Aorta (tissue), 5 donors: ENCODE measurements around the gene PPP1R18. TPM values are rescaled to one million over a fixed set of nuclear protein-coding genes. Genes with fewer than 3 reads are reported as not detected.

Source experiments
- ATAC-seq: fragments of 200-7000 bp; cut with Tn5 transposase; one replicate; pipeline ENCODE4 v1.9.1; 2022; ENCODE audit warnings: moderate library complexity; ENCODE audit not compliant: low FRiP score
- DNase-seq, 2 donors: peaks; one replicate each; pipeline ENCODE4 v3.0.0-alpha.2; 2020
- H3K27ac ChIP-seq, 2 donors: one replicate each; pipeline ENCODE4 v1.5.1; 2013; ENCODE audit warnings: low read length in 2 of 2, mild to moderate bottlenecking in 2 of 2, moderate library complexity in 2 of 2, control low read depth in 1 of 2, inconsistent platforms in 1 of 2, low read depth in 1 of 2
- H3K27me3 ChIP-seq, 2 donors: one replicate each; pipeline ENCODE4 v1.6.1; 2013; ENCODE audit warnings: control low read depth in 1 of 2, low read length in 1 of 2, mild to moderate bottlenecking in 1 of 2, moderate library complexity in 1 of 2; ENCODE audit not compliant: insufficient read depth in 2 of 2, control insufficient read depth in 1 of 2
- H3K36me3 ChIP-seq, 2 donors: one replicate each; pipeline ENCODE4 v1.6.1; 2013; ENCODE audit warnings: control low read depth in 1 of 2, low read length in 1 of 2, mild to moderate bottlenecking in 1 of 2; ENCODE audit not compliant: insufficient read depth in 2 of 2, control insufficient read depth in 1 of 2
- H3K4me1 ChIP-seq, 2 donors: one replicate each; pipeline ENCODE4 v1.6.1; 2013; ENCODE audit warnings: low read length in 2 of 2, control low read depth in 1 of 2, mild to moderate bottlenecking in 1 of 2, moderate library complexity in 1 of 2; ENCODE audit not compliant: insufficient read depth in 2 of 2, control insufficient read depth in 1 of 2
- H3K4me3 ChIP-seq, 2 donors: one replicate each; pipeline ENCODE4 v1.5.1; 2013; ENCODE audit warnings: low read length in 2 of 2, control low read depth in 1 of 2, mild to moderate bottlenecking in 1 of 2
- H3K9me3 ChIP-seq: one replicate; pipeline ENCODE4 v1.6.1; 2013; ENCODE audit warnings: mild to moderate bottlenecking, low read length; ENCODE audit not compliant: control insufficient read depth
- WGBS, 2 donors: extraction: QIAGEN DNeasy Blood & Tissue Kit; methylation state at CpG; one replicate each; pipeline ENCODE4 v1.1.7; 2013; 5-methylcytosine and 5-hydroxymethylcytosine counted together
- intact Hi-C, 2 donors: fragments of 100-400 bp; cut with DNase I; formaldehyde crosslinking; loops; one replicate each; pipeline versions ENCODE4 v1.14.2 to v1.15.0; 2022
- polyA plus RNA-seq, 2 donors: library from polyadenylated mRNA; stranded (reverse); fragments of 200-250 nt; gene quantifications; one replicate each; pipeline ENCODE4 v1.2.3, GENCODE V29; 2013
- total RNA-seq, 2 donors: library from RNA; stranded (reverse); fragmentation: NEBNext Ultra II Directional; extraction: Animal tissue kit (Norgen Biotek cat#: 25700); gene quantifications; one replicate each; pipeline ENCODE4 v1.2.1, GENCODE V29; 2021
- donor health status: healthy with polysubstance abuse.
- donor health status: Bipolar disorder and iron deficiency.
- donor health status: DM: no; HTN: no; CAD: no.
- donor health status: DM: no; HTN: no; CAD: no.
- donor health status: DM: yes; HTN: yes; CAD: no.

The PPP1R18 gene
- total and polyA plus RNA-seq, 4 donors, result 68.5 to 134 (median 107) TPM

- peak overlapping the region; percentile 72 to 82 for H3K4me3 ChIP-seq
- H3K27ac ChIP-seq, result peak overlapping the region; percentile 24 to 94
- 0 to 1% methylated on average over 35 to 52 of the region's 52 CpGs for WGBS, 2 donors
- H3K9me3 ChIP-seq, result no peaks in the 10 kb centered on the region
- no peaks in the 10 kb centered on the region for H3K36me3 ChIP-seq
- peak; percentile 84 for ATAC-seq
- DNase-seq, result peak; percentile 98 to 99
- H3K4me1 ChIP-seq, result no peaks in the 10 kb centered on the region
- no peaks in the 10 kb centered on the region for H3K27me3 ChIP-seq
- intact Hi-C loops, result loop anchor here (1.0 to 2.0 kb wide), 3 partner anchors 30 to 70 kb away; partner anchors contain the start of genes MDC1 (in 1 of the 2), MRPS18B (in 1 of the 2), PPP1R10 (in 1 of the 2) and TUBB (in 1 of the 2)
These were observed 638 bp upstream of the PPP1R18 start for GRCh38 chr6:30686908-30687658.

DNA sequence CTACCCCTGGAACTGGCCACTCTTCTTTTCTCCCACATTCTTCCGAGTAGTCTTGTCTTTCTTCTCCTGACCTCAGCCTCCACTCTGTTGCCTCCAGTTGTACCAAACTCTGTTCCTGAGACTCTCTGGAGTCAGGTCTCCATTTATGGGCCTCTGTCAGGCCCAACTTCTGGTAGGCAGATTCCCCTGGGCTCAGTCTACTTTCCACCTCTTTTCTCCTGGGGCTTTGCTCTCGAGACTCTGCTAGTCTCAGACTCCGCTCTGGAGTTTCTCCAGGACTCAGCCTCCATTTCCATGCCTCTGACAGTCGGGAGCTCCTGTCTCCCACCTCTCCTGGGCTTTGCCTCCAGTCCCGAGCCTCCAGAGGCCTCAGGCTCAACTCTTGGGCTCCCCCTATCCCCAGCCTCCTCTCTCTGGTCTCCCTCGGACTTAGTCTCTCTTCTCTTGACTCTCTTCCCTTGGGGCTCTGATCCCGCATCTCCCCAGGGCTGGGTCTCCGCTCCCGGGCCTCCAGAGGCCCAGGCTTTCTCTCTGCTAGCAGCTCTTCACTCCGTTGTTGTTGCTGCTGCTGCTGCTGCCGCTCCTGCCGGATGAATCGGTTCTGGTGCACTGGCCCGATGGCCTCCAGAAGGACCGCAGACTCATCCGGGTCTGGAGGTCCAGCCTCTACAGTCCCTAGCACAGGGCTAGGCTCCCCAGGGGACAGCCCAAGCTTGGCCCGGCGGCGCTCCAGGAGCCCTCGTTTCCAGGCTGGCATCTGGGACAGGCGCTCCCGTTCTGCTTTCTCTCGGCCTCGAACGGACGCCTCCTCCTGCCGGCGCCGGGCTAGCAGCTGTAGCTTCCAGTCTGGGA, 1.1 kb downstream of the PPP1R18 start:
- Histone ChIP-seq H3K9me3 (no peaks in the 10 kb centered on the region), H3K4me1 (no peaks in the 10 kb centered on the region), H3K36me3 (no peaks in the 10 kb centered on the region), H3K27ac (peak overlapping the region; percentile 30 to 80), H3K4me3 (peak overlapping the region; percentile 31 to 82), H3K27me3 (no peaks in the 10 kb centered on the region)
- ATAC-seq, result no peak
- peak; percentile 66 to 78 for DNase-seq
- intact Hi-C loops, result loop anchor here (2.0 kb wide), 2 partner anchors 35 to 69 kb away; partner anchors contain the start of genes MRPS18B (in 1 of the 2), PPP1R10 (in 1 of the 2) and TUBB (in 1 of the 2)
- WGBS, 2 donors, result 6% methylated on average over 29 of the region's 29 CpGs

DNA sequence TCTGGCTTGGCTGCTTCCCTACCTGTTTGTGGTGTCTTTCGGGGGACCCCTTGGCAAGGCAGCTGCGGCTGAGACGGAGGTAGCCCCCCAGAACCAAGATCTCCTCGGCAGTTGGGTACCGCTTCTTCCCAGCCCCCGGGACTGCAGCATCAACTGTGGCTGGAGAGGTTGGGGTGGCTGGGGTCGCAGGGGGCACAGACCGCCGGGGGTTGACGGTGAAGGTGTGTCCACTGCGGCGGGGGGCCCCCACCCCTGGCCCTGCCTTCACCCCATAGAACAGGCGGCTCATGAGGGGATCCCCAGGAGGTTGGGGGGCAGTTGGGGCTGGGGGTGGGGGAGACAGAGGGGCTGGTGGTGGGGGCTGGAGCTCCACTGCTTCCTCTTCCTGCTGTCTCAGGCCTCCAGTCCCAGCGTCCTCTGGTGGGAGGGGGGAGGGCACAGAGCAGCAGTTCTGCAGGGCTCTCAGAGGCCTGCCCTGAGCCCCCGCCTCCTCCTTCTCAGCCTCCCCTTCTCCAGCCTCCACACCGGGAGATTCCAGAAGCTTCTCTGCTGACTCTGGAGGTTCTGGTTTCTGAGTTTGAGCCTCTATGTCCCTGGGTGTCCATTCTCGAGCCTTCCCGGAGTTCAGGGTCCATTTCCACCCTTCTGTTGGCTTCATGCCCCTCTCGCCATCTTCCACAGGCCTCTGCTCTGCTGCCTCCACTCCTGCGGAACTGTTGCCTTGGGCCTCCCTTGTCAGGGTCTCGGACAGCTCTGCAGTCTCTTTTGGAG, 1.9 kb downstream of the PPP1R18 start:
- peak overlapping the region; percentile 37 to 84 for H3K27ac ChIP-seq
- no peaks in the 10 kb centered on the region for H3K9me3 ChIP-seq
- H3K4me3 ChIP-seq, result peak overlapping the region; percentile 31 to 82
- ATAC-seq, result no peak
- H3K27me3 ChIP-seq, result no peaks in the 10 kb centered on the region
- H3K4me1 ChIP-seq, result no peaks in the 10 kb centered on the region
- DNase-seq, result peak; percentile 79 to 90
- 4 to 5% methylated on average over 18 to 21 of the region's 21 CpGs for WGBS, 2 donors
- intact Hi-C loops, result loop anchor here in 1 of 2 donors (5.0 kb wide), 1 partner anchor 198 kb away; the partner anchor contains the start of gene DDR1
- H3K36me3 ChIP-seq, result peaks cover 0 to 3% of the 10 kb centered on the region in 2 donors

GRCh38 chr6:30683980-30684338, 2.5 kb downstream of the PPP1R18 start:
- H3K4me1 ChIP-seq, result peaks cover 0 to 2% of the 10 kb centered on the region in 2 donors
- 0 to 1% methylated on average over 2 of the region's 2 CpGs for WGBS, 2 donors
- H3K27me3 ChIP-seq, result no peaks in the 10 kb centered on the region
- peaks cover 0 to 3% of the 10 kb centered on the region in 2 donors for H3K36me3 ChIP-seq
- H3K4me3 ChIP-seq, result peak overlapping the region; percentile 31 to 82
- ATAC-seq (no peak), DNase-seq (no peak)
- intact Hi-C loops, result loop anchor here in 1 of 2 donors (5.0 kb wide), 1 partner anchor 198 kb away; the partner anchor contains the start of gene DDR1
- no peaks in the 10 kb centered on the region for H3K9me3 ChIP-seq
- H3K27ac ChIP-seq, result peak overlapping the region; percentile 37 to 84

GRCh38 chr6:30683183-30683979, 3.1 kb downstream of the PPP1R18 start:
- intact Hi-C loops, result loop anchor here in 1 of 2 donors (5.0 kb wide), 1 partner anchor 199 kb away; the partner anchor contains the start of gene DDR1
- H3K27ac ChIP-seq, result peak overlapping the region; percentile 84 to 96
- H3K36me3 ChIP-seq, result peaks cover 1 to 3% of the 10 kb centered on the region in 2 donors
- H3K4me1 ChIP-seq, result peaks cover 0 to 2% of the 10 kb centered on the region in 2 donors
- 2 to 4% methylated on average over 7 of the region's 7 CpGs for WGBS, 2 donors
- no peak for ATAC-seq
- peak overlapping the region; percentile 31 to 82 for H3K4me3 ChIP-seq
- H3K27me3 ChIP-seq, result no peaks in the 10 kb centered on the region
- peak in 1 of 2 donors; percentile 56 for DNase-seq
- H3K9me3 ChIP-seq, result no peaks in the 10 kb centered on the region

DNA sequence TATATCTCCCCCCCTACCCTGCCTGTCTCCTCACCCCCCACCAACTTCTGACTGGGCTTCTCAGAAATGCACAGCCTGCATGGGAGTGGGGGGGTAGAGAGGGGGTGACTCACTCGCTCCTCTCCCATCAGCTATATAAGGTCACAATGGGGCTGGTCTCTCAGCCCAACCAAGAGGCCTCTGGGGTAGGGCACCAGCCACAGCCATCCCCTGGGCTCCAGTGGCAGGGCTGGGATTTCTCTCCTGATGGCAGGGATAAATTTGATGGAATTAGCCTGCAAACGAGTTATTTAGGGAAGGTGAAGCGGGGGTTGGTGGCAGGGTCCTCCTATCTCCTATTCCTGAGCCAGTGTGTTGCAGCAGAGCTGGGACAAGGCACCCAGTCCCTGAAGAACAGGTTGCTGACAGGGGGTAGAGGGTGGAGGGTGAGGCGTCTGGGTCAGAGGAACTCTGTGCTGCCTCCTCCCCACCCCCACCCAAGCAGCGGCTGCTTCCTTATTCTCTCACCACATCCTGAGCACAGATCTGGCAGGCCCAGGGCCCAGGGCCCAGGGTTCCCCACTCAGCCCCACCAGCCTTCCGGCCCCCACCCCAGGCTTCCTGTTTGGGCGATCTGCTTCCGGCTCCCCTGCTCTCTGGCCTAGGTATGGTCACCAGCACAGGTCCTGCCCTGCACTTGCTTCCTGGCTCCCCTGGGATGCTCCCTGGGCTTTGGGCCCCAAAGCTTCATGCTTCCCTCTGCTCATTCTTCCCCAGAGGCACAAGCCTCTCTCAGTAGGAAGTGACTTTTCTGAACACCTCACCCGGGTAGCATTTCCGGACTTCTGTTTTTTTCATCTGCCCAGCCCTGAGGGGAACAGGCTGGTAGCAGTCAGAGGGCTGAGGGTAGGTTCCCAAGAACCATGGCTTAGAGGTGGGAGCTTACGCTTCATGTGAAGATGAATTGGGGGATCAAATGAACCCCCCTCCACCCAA, 4.0 kb downstream of the PPP1R18 start:
- no peaks in the 10 kb centered on the region for H3K9me3 ChIP-seq
- ATAC-seq (peak; percentile 74), DNase-seq (peak; percentile 92 to 94)
- H3K36me3 ChIP-seq, result peaks cover 1 to 3% of the 10 kb centered on the region in 2 donors
- intact Hi-C loops, result loop anchor here in 1 of 2 donors (1.0 to 5.0 kb wide), 3 partner anchors 35 to 200 kb away; partner anchors contain the start of genes DDR1 and MDC1
- peak overlapping the region; percentile 84 to 96 for H3K27ac ChIP-seq
- peaks cover 0 to 2% of the 10 kb centered on the region in 2 donors for H3K4me1 ChIP-seq
- H3K27me3 ChIP-seq, result no peaks in the 10 kb centered on the region
- H3K4me3 ChIP-seq, result peak overlapping the region; percentile 31 to 82
- 1 to 2% methylated on average over 11 of the region's 11 CpGs for WGBS, 2 donors

DNA sequence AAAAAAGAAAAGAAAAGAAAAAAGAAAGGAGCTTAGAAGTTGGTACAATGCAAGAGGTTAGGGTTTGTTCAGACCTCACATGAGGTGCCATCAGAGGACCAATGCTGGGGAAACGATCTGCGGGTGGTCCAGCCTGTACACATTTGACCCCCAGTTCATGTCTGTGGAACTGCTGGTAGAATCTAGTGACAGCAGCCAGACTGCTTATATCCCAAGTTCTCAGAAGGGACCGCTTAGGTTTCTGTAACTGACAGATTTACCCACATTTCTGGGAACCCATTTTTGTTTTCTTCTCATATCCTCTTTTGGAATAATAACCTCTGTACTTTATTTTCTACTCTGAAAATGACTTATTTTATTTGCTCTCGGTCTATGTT, 4.7 kb downstream of the PPP1R18 start:
- Histone ChIP-seq H3K4me1 (peaks cover 0 to 2% of the 10 kb centered on the region in 2 donors), H3K27ac (peak overlapping the region; percentile 15 to 81), H3K4me3 (peak overlapping the region; percentile 17 to 28), H3K9me3 (no peaks in the 10 kb centered on the region), H3K27me3 (no peaks in the 10 kb centered on the region), H3K36me3 (peaks cover 3 to 4% of the 10 kb centered on the region in 2 donors)
- ATAC-seq, result no peak
- 2 to 4% methylated on average over 4 of the region's 4 CpGs for WGBS, 2 donors
- DNase-seq, result no peak
- intact Hi-C loops, result loop anchor here in 1 of 2 donors (1.0 to 5.0 kb wide), 3 partner anchors 36 to 201 kb away; partner anchors contain the start of genes DDR1 and MDC1
